Measurements from ENCODE around the gene DTYMK. TPM values are rescaled to one million over a fixed set of nuclear protein-coding genes. Genes with fewer than 3 reads are reported as not detected.

DTYMK gene
- polyA plus RNA-seq, 1 of the 3 experiments (the other 2 are of a cell fraction) = 51.1 TPM

GRCh38 chr2:241671457-241672240 is 15.0 kb downstream of the DTYMK start:
- POLR2A ChIA-PET = interaction anchor here (1.5 kb wide), 1 partner anchor 30 kb away, joined by 3 read pairs; no protein-coding TSS in a partner anchor

More at GRCh38 chr2:241671457-241672240, 15.0 kb downstream of the DTYMK start:
- Histone ChIP-seq H3K4me3 (ENCODE audit: low read depth in 2 of 2, low read length in 1 of 2) (no peak overlapping the region), H3K27ac (ENCODE audit: low read depth in 2 of 2, low read length in 1 of 2) (no peak overlapping the region), H2AFZ (ENCODE audit: low read depth) (no peak overlapping the region), H3K4me1 (ENCODE audit: control insufficient read depth in 1 of 2, insufficient read depth in 2 of 2, low read depth in 1 of 2, low read length in 1 of 2) (peaks cover 0 to 5% of the 10 kb centered on the region in 2 experiments; a peak in 1 of 4 replicates), H3F3A (replicated peaks; ENCODE audit: insufficient read depth) (peaks cover 3% of the 10 kb centered on the region), H4K20me1 (ENCODE audit: insufficient read depth) (no peaks in the 10 kb centered on the region), H3K4me2 (no peak overlapping the region), H3K9me3 (no peaks in the 10 kb centered on the region), H3K9ac (no peak overlapping the region), H3K9me2 (no peaks in the 10 kb centered on the region), H3K27me3 (ENCODE audit: insufficient read depth) (no peaks in the 10 kb centered on the region), H3K79me2 (ENCODE audit: insufficient read depth) (no peaks in the 10 kb centered on the region), H3K36me3 (replicated peaks in 1 of 2; ENCODE audit: control insufficient read depth in 1 of 2, insufficient read depth in 2 of 2, low read length in 1 of 2) (peaks cover 9 to 60% of the 10 kb centered on the region in 2 experiments)
- CTCF ChIA-PET = interaction anchor here (0.6 to 1.3 kb wide), 2 partner anchors 207 to 336 kb away, joined by 3 to 5 read pairs; no protein-coding TSS in a partner anchor
- WGBS (ENCODE audit: low lambda C conversion rate) = 95% methylated on average over 23 of the region's 31 CpGs
- no peak for DNase-seq
- TF ChIP-seq TAF1 (IDR thresholded peaks at IDR 0.05; ENCODE audit: borderline replicate concordance, low read depth, low read length) (no peak), RXRA (IDR thresholded peaks at IDR 0.05; ENCODE audit: borderline replicate concordance, low read depth) (no peak), CHD2 (IDR thresholded peaks at IDR 0.05; ENCODE audit: low read length, partially characterized antibody) (no peak), ELF1 (IDR thresholded peaks at IDR 0.05) (no peak), MAX (IDR thresholded peaks at IDR 0.05; ENCODE audit: low read depth) (no peak), IRF3 (IDR thresholded peaks at IDR 0.05; ENCODE audit: low read depth, low read length) (no peak), FOXJ3 (CRISPR knock-in tag; IDR thresholded peaks at IDR 0.05) (no peak), CTCF (IDR thresholded peaks at IDR 0.05) (no peak), EP300 (IDR thresholded peaks at IDR 0.05; ENCODE audit: borderline replicate concordance in 1 of 2, low read depth in 1 of 2, low read length in 1 of 2) (no peak), RCOR1 (IDR thresholded peaks at IDR 0.05; ENCODE audit: low read length) (no peak), FOSL2 (IDR thresholded peaks at IDR 0.05; ENCODE audit: borderline replicate concordance, low read depth) (no peak), USF2 (IDR thresholded peaks at IDR 0.05; ENCODE audit: borderline replicate concordance, low read depth, low read length) (no peak), SMC3 (IDR thresholded peaks at IDR 0.05; ENCODE audit: low read depth, low read length) (no peak), POLR2AphosphoS5 (IDR thresholded peaks at IDR 0.05; ENCODE audit: low read depth, low read length) (no peak), RAD21 (IDR thresholded peaks at IDR 0.05; ENCODE audit: low read length) (no peak), FOXM1 (IDR thresholded peaks at IDR 0.05; ENCODE audit: low read depth) (no peak), TCF12 (IDR thresholded peaks at IDR 0.05) (no peak)
